ENCODE measurements around the gene MC5R.
"Not testable (repeated sequence)": the region's sequence is repeated elsewhere in the genome, so short reads cannot be mapped to it uniquely, and the experiment has no call there.

Gene MC5R

GRCh38 chr18:13862898-13863297 is 38.9 kb downstream of the MC5R start:
- not testable (repeated sequence) for DNase-seq

GRCh38 chr18:13868501-13869271 is 44.7 kb downstream of the MC5R start:
- DNase-seq: no peak

- no peak for DNase-seq
Measured at GRCh38 chr18:13871701-13872100, 47.8 kb downstream of the MC5R start.

GRCh38 chr18:13872373-13872772 is 48.4 kb downstream of the MC5R start:
- DNase-seq: no peak

GRCh38 chr18:13872932-13873331 is 49.0 kb downstream of the MC5R start:
- DNase-seq: no peak

- no peak for DNase-seq
Measured at GRCh38 chr18:13874558-13874957, 50.6 kb downstream of the MC5R start.
